Stomach smooth muscle (tissue), 2 donors: ENCODE results near the gene TRAPPC12.

Source experiments
- H3K27ac ChIP-seq: one replicate; pipeline ENCODE4 v1.7.0; 2013; ENCODE audit warnings: mild to moderate bottlenecking, low read length, inconsistent platforms
- H3K27me3 ChIP-seq, 2 donors: one replicate each; pipeline ENCODE4 v1.7.0; 2013; ENCODE audit warnings: low read length in 2 of 2; ENCODE audit not compliant: insufficient read depth in 2 of 2, control insufficient read depth in 1 of 2
- H3K36me3 ChIP-seq, 2 donors: one replicate each; pipeline ENCODE4 v1.7.0; 2013; ENCODE audit warnings: low read length in 2 of 2; ENCODE audit not compliant: control insufficient read depth in 2 of 2, insufficient read depth in 2 of 2
- H3K4me1 ChIP-seq: one replicate; pipeline ENCODE4 v1.7.0; 2013; ENCODE audit warnings: low read length; ENCODE audit not compliant: control insufficient read depth, insufficient read depth
- H3K4me3 ChIP-seq, 2 donors: one replicate each; pipeline ENCODE4 v1.7.0; 2013; ENCODE audit warnings: low read length in 2 of 2
- H3K9ac ChIP-seq, 2 donors: one replicate each; pipeline ENCODE4 v1.7.0; 2013; ENCODE audit warnings: low read length in 2 of 2, mild to moderate bottlenecking in 1 of 2
- H3K9me3 ChIP-seq, 2 donors: one replicate each; pipeline ENCODE4 v1.7.0; 2013; ENCODE audit warnings: low read length in 2 of 2; ENCODE audit not compliant: control insufficient read depth in 2 of 2
- donor health status: healthy.
- donor health status: Pancreatic carcinoma.

TRAPPC12 gene

GRCh38 chr2:3480352-3481010 is 101.0 kb downstream of the TRAPPC12 start:
- H3K9ac ChIP-seq = no peak overlapping the region
- no peak overlapping the region for H3K4me3 ChIP-seq
- H3K9me3 ChIP-seq = no peaks in the 10 kb centered on the region
- no peaks in the 10 kb centered on the region for H3K27me3 ChIP-seq
- H3K36me3 ChIP-seq = peaks cover 21 to 23% of the 10 kb centered on the region in 2 donors
- peaks cover 8% of the 10 kb centered on the region for H3K4me1 ChIP-seq
- no peak overlapping the region for H3K27ac ChIP-seq

- peaks cover 8% of the 10 kb centered on the region for H3K4me1 ChIP-seq
- H3K9ac ChIP-seq = no peak overlapping the region
- H3K4me3 ChIP-seq = no peak overlapping the region
- H3K36me3 ChIP-seq = peaks cover 17 to 20% of the 10 kb centered on the region in 2 donors
- no peaks in the 10 kb centered on the region for H3K27me3 ChIP-seq
- no peak overlapping the region for H3K27ac ChIP-seq
- H3K9me3 ChIP-seq = no peaks in the 10 kb centered on the region
These were observed 101.5 kb downstream of the TRAPPC12 start for GRCh38 chr2:3481011-3481400.

GRCh38 chr2:3481736-3482362 is 102.4 kb downstream of the TRAPPC12 start:
- Histone ChIP-seq H3K9ac (no peak overlapping the region), H3K36me3 (peaks cover 15 to 17% of the 10 kb centered on the region in 2 donors), H3K27ac (no peak overlapping the region), H3K4me3 (no peak overlapping the region), H3K27me3 (no peaks in the 10 kb centered on the region), H3K9me3 (peaks cover 0 to under 1% of the 10 kb centered on the region in 2 donors), H3K4me1 (peaks cover 8% of the 10 kb centered on the region)

GRCh38 chr2:3482363-3482821 is 102.9 kb downstream of the TRAPPC12 start:
- Histone ChIP-seq H3K9ac (no peak overlapping the region), H3K36me3 (peaks cover 15 to 17% of the 10 kb centered on the region in 2 donors), H3K27ac (no peak overlapping the region), H3K4me3 (peak overlapping the region in 1 of 2 donors; percentile 66), H3K27me3 (no peaks in the 10 kb centered on the region), H3K4me1 (peaks cover 8% of the 10 kb centered on the region), H3K9me3 (peaks cover 0 to 6% of the 10 kb centered on the region in 2 donors)

GRCh38 chr2:3483227-3483985 is 103.9 kb downstream of the TRAPPC12 start:
- Histone ChIP-seq H3K4me3 (peak overlapping the region in 1 of 2 donors; percentile 66), H3K27ac (peak overlapping the region; percentile 49), H3K36me3 (peaks cover 11 to 14% of the 10 kb centered on the region in 2 donors)

GRCh38 chr2:3483986-3484960 is 104.8 kb downstream of the TRAPPC12 start:
- H3K27me3 ChIP-seq = no peaks in the 10 kb centered on the region
- no peak overlapping the region for H3K4me3 ChIP-seq
- H3K4me1 ChIP-seq = peaks cover 8% of the 10 kb centered on the region
- H3K36me3 ChIP-seq = peaks cover 5 to 7% of the 10 kb centered on the region in 2 donors
- peak overlapping the region; percentile 49 for H3K27ac ChIP-seq
- no peak overlapping the region for H3K9ac ChIP-seq
- H3K9me3 ChIP-seq = peaks cover 0 to 6% of the 10 kb centered on the region in 2 donors

More at GRCh38 chr2:3483227-3483985, 103.9 kb downstream of the TRAPPC12 start:
- Histone ChIP-seq H3K27me3 (no peaks in the 10 kb centered on the region), H3K9ac (no peak overlapping the region), H3K4me1 (peaks cover 8% of the 10 kb centered on the region), H3K9me3 (peaks cover 0 to 6% of the 10 kb centered on the region in 2 donors)

- Histone ChIP-seq H3K27me3 (no peaks in the 10 kb centered on the region), H3K27ac (no peak overlapping the region), H3K4me1 (peaks cover 8% of the 10 kb centered on the region), H3K36me3 (peaks cover 0 to 2% of the 10 kb centered on the region in 2 donors), H3K9me3 (peaks cover 0 to 6% of the 10 kb centered on the region in 2 donors), H3K9ac (no peak overlapping the region), H3K4me3 (no peak overlapping the region)
These were observed 105.7 kb downstream of the TRAPPC12 start for GRCh38 chr2:3485166-3485565.

- no peaks in the 10 kb centered on the region for H3K27me3 ChIP-seq
- no peak overlapping the region for H3K9ac ChIP-seq
- peaks cover 8% of the 10 kb centered on the region for H3K4me1 ChIP-seq
- peaks cover 0 to 6% of the 10 kb centered on the region in 2 donors for H3K9me3 ChIP-seq
- H3K4me3 ChIP-seq = no peak overlapping the region
- no peak overlapping the region for H3K27ac ChIP-seq
- peaks cover 0 to 2% of the 10 kb centered on the region in 2 donors for H3K36me3 ChIP-seq
These were observed 106.8 kb downstream of the TRAPPC12 start for GRCh38 chr2:3486047-3487027.

- H3K27me3 ChIP-seq = no peaks in the 10 kb centered on the region
- H3K9ac ChIP-seq = no peak overlapping the region
- peaks cover 0 to 6% of the 10 kb centered on the region in 2 donors for H3K9me3 ChIP-seq
- H3K4me3 ChIP-seq = no peak overlapping the region
- H3K36me3 ChIP-seq = peaks cover 0 to 2% of the 10 kb centered on the region in 2 donors
- H3K27ac ChIP-seq = no peak overlapping the region
- peaks cover 8% of the 10 kb centered on the region for H3K4me1 ChIP-seq
These were observed 107.5 kb downstream of the TRAPPC12 start for GRCh38 chr2:3487028-3487425.
